Measurements from ENCODE around the gene CTRB1. TPM values are rescaled to one million over a fixed set of nuclear protein-coding genes. Genes with fewer than 3 reads are reported as not detected.

CTRB1 gene
- not detected in 2 replicates for total RNA-seq (2014; rRNA removed; shearing (Covaris generic))

DNA sequence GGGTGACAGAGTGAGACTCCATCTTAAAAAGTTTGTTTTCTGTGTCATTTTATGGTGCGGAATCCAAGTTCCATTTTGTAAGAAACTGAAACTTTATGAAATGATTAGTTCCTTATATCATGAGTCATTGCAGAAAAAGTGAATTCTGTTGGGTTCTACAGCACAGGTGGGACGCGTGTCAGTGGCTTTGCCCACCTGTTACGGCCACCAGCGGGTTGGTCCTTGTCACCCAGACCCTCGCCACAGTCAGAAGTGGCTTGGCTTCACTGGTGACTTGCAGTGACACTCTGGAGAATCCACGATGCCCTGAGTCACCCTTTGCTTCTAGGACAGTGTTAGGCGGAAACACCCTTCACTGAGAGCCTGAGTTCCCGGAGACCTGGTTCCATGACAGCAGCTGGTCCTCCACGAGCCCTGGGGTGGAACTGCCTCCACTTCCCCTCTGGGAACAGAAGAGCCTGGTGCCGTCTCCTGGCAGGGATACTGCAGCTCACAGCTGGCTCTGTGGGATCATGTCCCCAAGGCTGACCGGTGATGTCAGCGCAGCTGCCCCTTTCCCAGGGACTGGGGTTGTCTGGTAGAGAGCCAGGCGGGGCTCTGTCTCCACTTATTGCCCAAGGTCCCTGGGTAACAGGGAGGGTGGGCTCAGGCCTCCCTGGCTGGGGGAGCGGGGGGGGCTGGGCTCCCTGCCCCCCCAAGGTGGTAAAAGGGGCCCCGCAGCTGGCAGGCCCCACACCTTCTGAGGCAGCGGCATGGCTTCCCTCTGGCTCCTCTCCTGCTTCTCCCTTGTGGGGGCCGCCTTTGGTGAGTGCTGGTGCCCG, at the start of gene CTRB1:
TSS of gene CTRB1 (plus strand) at position 733 of the 821 bp plus-strand sequence. CDS start at position 753, 20 bp downstream.

DNA sequence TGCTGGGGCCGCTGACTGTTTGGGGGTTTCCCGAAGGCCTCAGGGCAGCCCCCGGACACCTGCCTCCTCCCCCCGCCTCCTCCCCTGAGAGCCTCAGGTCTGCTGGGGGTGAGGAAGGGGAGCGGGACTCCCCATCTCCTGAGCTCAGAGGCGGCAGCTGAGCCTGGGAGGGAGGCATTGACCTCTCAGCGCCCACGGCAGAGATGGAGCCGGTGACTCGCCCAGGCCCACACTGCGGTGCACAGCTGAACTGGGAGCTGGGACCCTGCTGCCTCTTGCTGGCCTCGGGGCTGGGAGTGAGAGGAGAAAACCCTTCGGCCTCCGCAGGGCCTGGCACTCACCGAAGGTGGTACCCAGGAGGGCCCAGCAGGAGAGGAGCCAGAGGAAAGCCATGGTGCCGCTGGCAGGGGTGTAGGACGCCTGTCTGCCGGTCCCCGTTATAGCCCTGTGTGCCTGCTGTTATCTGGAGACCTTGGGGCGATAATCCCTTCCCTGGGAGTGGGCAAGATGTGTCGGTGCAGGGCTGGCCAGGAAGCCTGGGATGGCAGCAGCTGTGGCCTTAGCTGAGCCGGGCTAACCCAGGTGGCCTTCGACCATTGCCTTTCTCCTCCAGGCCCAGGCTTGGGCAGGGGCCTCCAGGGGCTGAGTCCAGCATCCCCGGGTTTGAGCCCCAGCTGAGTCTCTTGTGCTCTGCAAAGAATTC, 11.9 kb upstream of the CTRB1 start, which contains the start of gene CTRB2:
TSS of gene CTRB2 (minus strand) at position 413 of the 703 bp plus-strand sequence. CDS start at position 393, 20 bp downstream.

DNA sequence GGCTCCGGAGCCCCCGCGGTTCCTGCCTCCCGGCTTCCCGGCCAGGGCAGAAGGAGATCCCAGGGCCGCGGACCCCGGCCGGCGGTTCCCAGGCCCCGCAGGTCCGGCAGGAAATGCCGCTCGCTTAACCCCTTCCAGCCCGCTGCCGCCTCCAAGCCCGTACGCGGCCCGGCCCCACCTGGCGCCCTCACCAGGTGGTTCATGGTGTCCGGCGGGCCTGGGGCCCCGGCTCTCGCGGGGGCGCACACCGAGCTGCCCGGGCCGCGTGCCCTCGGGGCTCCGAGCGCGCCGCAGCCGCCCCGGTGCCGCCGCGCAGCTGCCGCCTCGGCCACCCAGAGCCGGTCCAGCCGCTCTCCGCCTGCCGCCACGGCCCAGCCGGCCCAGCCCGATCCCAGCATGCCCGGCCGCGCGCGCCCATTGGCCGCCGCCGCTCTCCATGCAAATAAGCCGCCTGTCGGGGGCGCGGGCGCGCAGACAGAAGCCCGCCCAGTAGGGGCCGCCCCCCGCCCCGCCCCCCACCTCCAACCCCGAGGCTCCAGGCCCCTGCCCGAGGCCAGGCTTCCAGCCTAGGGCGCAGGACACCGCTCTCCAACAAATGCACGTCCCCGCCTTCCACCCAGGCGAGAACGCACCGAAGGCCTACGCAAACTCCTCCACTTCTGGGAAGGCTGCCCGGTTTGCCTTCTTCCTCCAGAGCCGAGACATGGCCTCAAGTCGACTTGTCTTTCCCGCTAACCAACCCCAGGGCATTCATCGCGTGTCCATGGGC, 32.7 kb downstream of the CTRB1 start, which contains the start of gene BCAR1:
TSS of gene BCAR1 (minus strand) at position 345 of the 769 bp plus-strand sequence. CDS start at position 203, 142 bp downstream.

Other genes starting within 250 kb of the CTRB1 start
- 15.7 and 17.8 TPM in 2 replicates for gene WDR59, start 233.9 kb upstream of the CTRB1 start, total RNA-seq (2014; rRNA removed; shearing (Covaris generic))
- gene ZNRF1, start 220.0 kb upstream of the CTRB1 start, total RNA-seq (2014; rRNA removed; shearing (Covaris generic)) = 27.6 and 36.6 TPM in 2 replicates
- gene LDHD, start 102.2 kb upstream of the CTRB1 start, total RNA-seq (2014; rRNA removed; shearing (Covaris generic)) = 0.98 and 1.8 TPM in 2 replicates
- gene ZFP1, start 70.5 kb upstream of the CTRB1 start, total RNA-seq (2014; rRNA removed; shearing (Covaris generic)) = 4.7 TPM in 2 replicates
- 0.26 TPM in 1 of 2 replicates, not detected in the other for gene CTRB2, start 11.8 kb upstream of the CTRB1 start, total RNA-seq (2014; rRNA removed; shearing (Covaris generic))
- gene BCAR1, start 32.6 kb downstream of the CTRB1 start, total RNA-seq (2014; rRNA removed; shearing (Covaris generic)) = 36.0 and 38.9 TPM in 2 replicates
- gene CFDP1, start 214.5 kb downstream of the CTRB1 start, total RNA-seq (2014; rRNA removed; shearing (Covaris generic)) = 54.0 and 63.1 TPM in 2 replicates
- gene TMEM170A, start 245.7 kb downstream of the CTRB1 start, total RNA-seq (2014; rRNA removed; shearing (Covaris generic)) = 9.4 and 20.4 TPM in 2 replicates

Measured in A375 (cell line).